Measurements from ENCODE around the gene GJA3.

Gene GJA3

GRCh38 chr13:20151016-20151415, 9.8 kb downstream of the GJA3 start:
- DNase-seq (ENCODE audit: low spot score), result no peak

- DNase-seq (ENCODE audit: low spot score), result no peak
Measured at GRCh38 chr13:20150561-20150960, 10.3 kb downstream of the GJA3 start.

GRCh38 chr13:20149762-20150161, 11.1 kb downstream of the GJA3 start:
- DNase-seq (ENCODE audit: low spot score), result no peak

- no peak for DNase-seq (ENCODE audit: low spot score)
Measured at GRCh38 chr13:20148501-20149183, 12.2 kb downstream of the GJA3 start.

GRCh38 chr13:20146381-20146780, 14.5 kb downstream of the GJA3 start:
- DNase-seq (ENCODE audit: low spot score), result no peak

- DNase-seq (ENCODE audit: low spot score), result no peak
Measured at GRCh38 chr13:20145521-20145920, 15.3 kb downstream of the GJA3 start.

- no peak for DNase-seq (ENCODE audit: low spot score)
Measured at GRCh38 chr13:20144141-20144850, 16.6 kb downstream of the GJA3 start.

- no peak for DNase-seq (ENCODE audit: low spot score)
Measured at GRCh38 chr13:20142927-20143480, 17.8 kb downstream of the GJA3 start.

GRCh38 chr13:20142023-20142926, 18.6 kb downstream of the GJA3 start:
- DNase-seq (ENCODE audit: low spot score), result no peak

- DNase-seq (ENCODE audit: low spot score), result no peak
Measured at GRCh38 chr13:20141238-20142022, 19.4 kb downstream of the GJA3 start.

GRCh38 chr13:20140487-20140886, 20.4 kb downstream of the GJA3 start:
- DNase-seq (ENCODE audit: low spot score), result no peak

- DNase-seq (ENCODE audit: low spot score), result no peak
Measured at GRCh38 chr13:20137875-20138274, 23.0 kb downstream of the GJA3 start.

GRCh38 chr13:20136781-20137703, 23.8 kb downstream of the GJA3 start:
- no peak for DNase-seq (ENCODE audit: low spot score)

GRCh38 chr13:20134732-20135131, 26.1 kb downstream of the GJA3 start:
- no peak for DNase-seq (ENCODE audit: low spot score)

GRCh38 chr13:20132052-20132634, 28.7 kb downstream of the GJA3 start:
- DNase-seq (ENCODE audit: low spot score), result no peak

GRCh38 chr13:20131057-20131832, 29.6 kb downstream of the GJA3 start:
- no peak for DNase-seq (ENCODE audit: low spot score)

GRCh38 chr13:20130652-20131051, 30.2 kb downstream of the GJA3 start:
- no peak for DNase-seq (ENCODE audit: low spot score)

- DNase-seq (ENCODE audit: low spot score), result no peak
Measured at GRCh38 chr13:20130012-20130411, 30.8 kb downstream of the GJA3 start.

- no peak for DNase-seq (ENCODE audit: low spot score)
Measured at GRCh38 chr13:20129076-20129475, 31.8 kb downstream of the GJA3 start.

Data from pons (tissue), 1 donor.